NCI-H1092 treated with DMSO at 0.1 percent for 48 hours (cell line): Measurements from ENCODE around the gene CSMD2.
"Not testable (repeated sequence)": the region's sequence is repeated elsewhere in the genome, so short reads cannot be mapped to it uniquely, and the experiment has no call there.

Experiments
- DNase-seq: peaks from one replicate; lab custom pipeline; 2025; lab: John Stamatoyannopoulos, UW

Gene CSMD2

DNA sequence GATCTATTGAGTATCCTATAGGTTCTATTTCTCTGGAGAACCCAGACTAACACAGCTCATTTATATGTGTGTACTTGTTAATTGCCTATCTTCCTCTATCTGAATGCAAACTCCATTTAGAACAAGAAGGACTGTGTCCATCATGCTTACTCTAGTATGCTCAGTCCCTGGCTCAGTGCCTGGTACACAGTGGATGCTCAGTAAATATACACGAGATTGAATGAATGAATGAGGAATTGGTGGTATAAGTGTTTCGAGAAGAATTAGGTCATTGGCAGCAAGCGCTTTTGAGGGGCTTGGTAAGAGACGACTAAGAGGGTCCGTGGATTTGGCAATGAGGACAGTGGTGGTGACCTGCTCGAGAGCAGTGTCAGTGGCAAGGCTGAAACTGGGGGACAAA, 112.5 kb downstream of the CSMD2 start:
- DNase-seq, result no peak

DNA sequence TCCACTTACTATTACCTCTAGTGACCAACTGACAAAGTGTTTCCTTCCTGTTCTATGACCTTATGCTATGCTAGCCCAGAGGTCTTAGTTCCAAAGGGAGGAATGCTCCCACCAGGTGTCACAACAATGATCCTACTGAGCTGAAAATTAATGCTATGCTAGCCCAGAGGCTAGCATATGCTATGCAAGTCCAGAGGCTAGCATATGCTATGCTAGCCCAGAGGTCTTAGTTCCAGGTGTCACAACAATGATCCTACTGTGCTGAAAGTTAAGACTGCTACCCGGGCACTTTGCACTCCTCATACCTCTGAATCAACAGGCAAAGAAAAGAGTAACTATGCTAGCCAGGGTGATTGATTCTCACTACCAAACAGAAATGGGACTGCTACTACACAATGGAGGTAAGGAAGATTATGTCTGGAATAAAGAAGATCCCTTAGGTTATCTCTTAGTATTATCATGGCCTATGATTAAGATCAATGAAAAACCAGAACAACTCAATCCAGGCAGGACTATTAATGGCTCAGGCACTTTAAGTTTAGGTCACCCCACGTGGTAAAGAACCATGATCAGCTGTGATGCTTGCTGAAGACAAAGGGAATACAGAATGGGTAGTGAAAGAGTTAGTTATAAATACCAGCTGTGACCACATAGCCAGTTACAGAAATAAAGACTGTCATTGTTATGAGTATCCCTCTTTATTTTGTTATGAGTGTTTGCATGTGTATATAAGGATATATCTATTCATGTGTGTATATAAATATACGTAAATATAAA, 114.1 kb downstream of the CSMD2 start:
- no peak for DNase-seq

GRCh38 chr1:34049994-34050393, 115.0 kb downstream of the CSMD2 start:
- no peak for DNase-seq

GRCh38 chr1:34049477-34049876, 115.6 kb downstream of the CSMD2 start:
- DNase-seq, result no peak

DNA sequence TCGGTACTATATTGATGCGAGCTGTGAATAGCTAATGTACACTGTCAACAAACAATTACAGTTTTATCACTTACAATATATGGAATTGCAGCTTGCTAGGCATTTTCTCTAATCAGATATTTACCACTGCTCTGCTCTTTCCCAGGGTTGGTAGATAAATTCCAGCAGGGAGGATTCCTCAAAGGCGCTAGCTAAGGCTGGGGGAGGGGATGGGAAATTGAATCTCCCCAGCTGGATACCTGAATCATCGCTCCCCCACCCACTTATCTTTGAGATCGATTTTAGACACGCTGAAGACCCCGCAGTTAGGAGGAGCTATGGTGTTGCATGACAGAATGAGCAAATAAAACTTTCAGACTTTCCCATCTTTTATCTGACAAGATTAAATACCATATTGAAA, 127.2 kb downstream of the CSMD2 start:
- DNase-seq, result no peak

GRCh38 chr1:34037109-34037508, 127.9 kb downstream of the CSMD2 start:
- DNase-seq, result no peak

- no peak for DNase-seq
These were observed 131.0 kb downstream of the CSMD2 start for GRCh38 chr1:34034036-34034435.

GRCh38 chr1:34029954-34030353, 135.1 kb downstream of the CSMD2 start:
- no peak for DNase-seq

DNA sequence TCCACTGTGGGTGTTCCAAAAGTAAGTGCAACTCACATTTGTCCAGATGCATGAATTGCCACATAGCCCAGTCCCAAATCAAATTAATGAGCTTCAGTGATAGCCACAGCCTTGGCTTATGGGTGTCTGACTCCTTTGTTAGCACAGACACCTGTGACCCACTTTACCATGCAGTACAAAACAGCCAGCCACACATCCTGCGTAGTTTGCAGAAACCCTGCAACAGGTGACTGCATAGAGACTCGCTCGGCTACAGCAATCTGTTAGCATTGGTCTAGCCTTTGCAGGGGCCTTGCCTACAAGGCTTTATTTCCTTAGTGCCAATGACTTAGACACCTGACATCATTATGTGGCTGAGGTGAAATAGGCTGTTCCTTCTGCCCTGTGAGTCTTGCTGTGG, 135.5 kb downstream of the CSMD2 start:
- no peak for DNase-seq

GRCh38 chr1:34028381-34029055, 136.5 kb downstream of the CSMD2 start:
- DNase-seq, result no peak

DNA sequence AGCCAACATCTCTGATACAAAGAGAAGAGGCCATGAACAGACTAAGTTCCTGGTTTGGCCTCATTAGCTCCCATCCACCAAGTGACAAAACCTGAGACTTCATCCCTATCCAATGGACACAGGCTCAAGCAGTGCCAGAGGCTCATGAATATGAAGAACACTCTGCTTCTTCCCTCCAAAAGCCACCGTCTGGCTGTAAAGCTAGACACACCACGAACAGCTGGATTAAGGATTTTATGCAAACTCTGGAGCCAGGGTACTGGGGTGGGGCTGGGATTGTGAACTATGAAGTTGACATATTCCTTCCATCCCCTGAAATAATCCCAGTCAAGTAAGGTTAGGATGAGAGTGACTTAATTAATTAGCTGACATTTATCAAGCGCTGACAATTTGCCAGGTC, 139.4 kb downstream of the CSMD2 start:
- no peak for DNase-seq

- DNase-seq, result no peak
These were observed 140.5 kb downstream of the CSMD2 start for GRCh38 chr1:34024485-34024884.

GRCh38 chr1:34019741-34020552, 145.1 kb downstream of the CSMD2 start:
- no peak for DNase-seq

DNA sequence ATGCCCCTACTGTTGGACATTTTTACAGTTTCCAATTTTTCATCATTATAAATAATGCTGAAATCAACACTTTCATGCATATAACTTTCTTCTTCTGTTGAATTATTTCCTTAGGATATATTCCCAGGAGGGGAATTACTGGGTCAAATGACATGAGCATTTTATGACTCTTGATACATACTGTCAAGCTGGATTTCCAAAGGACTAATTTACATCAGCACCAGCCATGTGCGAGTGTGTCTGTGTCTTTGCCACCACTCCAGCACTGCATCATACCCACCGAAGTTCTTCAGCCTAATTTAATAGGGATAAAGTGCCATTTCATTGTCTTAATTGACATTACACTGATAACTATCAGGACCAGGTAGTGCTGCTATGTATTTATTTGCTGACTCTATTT, 146.7 kb downstream of the CSMD2 start:
- DNase-seq, result no peak

- not testable (repeated sequence) for DNase-seq
These were observed 148.7 kb downstream of the CSMD2 start for GRCh38 chr1:34016281-34016680.

DNA sequence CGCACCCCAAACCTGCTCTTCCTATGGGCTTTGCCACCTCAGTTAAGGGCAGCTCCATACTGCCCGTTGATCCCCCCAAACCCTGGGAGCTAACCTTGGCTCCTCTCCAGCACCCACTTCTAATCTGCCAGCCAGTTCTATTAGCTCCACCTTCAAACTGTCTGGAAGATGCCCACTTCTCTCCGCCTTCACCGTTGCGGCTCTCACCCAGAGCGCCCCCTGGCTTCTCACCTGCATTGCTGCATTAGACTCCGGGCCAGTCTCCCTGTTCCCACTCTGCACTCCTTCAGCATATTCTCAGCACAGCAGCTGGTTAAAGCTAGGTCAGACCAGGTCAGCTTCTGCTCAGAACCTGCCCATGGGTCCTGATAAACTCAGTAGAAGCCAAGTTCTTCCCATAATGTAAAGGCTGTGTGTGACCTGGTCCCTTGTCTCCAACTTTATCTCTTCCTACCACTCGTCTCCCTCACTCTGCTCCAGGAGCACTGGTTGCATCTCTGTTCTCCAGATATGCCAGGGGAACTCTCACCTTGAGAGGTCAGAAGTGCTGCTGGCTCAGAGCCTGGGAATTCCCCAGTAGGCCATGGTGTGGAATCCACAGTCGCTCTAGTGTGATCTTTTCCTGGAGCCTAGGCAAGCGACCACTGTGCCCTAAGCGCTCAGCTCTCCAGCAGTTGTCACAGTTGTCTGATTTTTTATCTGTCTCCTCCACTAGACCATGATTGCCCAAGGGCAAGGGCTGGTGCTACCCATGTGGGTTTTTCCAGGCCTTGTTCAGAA, 150.9 kb downstream of the CSMD2 start:
- no peak for DNase-seq

DNA sequence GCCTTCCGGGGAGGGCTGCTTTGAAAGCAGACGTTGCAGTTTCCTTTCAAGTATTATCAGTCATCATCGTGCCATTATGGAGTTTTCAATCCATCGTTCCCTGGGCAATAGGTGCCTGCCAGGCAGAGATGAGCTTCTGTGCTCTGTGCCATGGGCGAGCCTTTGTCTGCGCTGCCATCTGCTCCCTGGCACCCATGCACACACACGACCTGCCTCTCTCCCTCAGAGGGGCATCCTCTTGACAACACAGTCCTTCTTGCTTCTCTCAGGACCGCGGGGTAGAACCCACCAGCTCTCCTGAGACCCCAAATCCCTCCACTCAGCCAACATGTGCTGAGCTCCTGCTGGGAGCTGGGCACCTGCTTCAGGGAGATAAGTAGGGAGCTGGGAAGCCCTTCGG, 151.9 kb downstream of the CSMD2 start:
- DNase-seq, result no peak

DNA sequence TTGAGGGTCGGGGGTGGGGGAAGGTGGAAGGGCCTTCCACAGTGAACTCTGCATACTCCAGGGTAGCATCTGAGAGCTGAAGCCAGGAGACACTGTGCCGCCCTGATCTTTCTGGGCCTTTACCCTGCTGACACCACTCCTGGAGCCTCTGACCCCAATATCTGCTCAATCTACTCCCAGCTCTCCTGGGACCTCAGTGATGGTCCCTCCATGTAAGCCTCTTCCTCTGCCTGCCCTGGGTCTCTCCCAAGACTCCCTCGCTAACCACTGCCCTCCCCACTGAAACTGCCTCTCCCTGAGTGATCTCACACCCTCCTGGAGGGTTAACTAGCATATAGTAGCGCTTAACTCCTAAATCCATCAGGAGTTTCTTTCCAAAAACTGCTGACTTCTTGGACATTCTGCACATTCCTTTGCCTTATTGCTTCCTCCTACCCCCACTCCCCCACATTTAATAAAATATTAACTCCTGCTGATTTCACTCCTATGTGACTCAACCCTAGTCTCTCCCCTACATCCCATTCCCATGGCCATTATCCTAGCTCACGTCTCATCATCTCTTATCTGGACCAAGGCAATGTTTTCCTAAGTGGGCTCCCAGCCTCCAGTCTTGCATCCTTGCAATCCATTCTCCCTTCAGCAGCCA, 155.6 kb downstream of the CSMD2 start:
- DNase-seq, result no peak

- no peak for DNase-seq
These were observed 157.3 kb downstream of the CSMD2 start for GRCh38 chr1:34007760-34008159.

- no peak for DNase-seq
These were observed 159.7 kb downstream of the CSMD2 start for GRCh38 chr1:34005309-34005708.

DNA sequence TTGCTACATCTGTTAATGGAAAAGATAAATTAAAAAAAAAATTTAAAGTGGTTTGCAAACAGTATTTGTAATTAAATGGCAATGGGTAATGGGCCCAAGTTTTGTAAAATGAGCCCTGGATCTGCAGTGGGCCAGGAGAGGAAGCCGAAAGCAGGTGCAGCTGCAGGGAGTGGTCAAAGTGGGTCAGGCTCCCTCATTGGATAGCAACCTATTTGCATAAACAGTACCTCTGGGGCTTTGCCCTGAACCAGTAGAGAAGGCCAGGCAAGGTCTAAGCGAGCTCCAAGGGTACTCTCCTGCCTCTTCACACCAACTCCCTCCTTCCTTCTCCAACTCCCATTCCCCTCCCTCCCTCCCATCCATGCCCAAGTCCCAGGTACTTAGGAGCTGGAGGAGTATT, 162.2 kb downstream of the CSMD2 start:
- DNase-seq, result no peak
